HepG2 (cell line): Measurements from ENCODE around the gene KIF25. TPM values are rescaled to one million over a fixed set of nuclear protein-coding genes. Genes with fewer than 3 reads are reported as not detected.

Experiments
- ARNT2 ChIP-seq: sonication (generic); formaldehyde crosslinking; IDR thresholded peaks from 2 replicates; pipeline ENCODE4 v1.8.0; 2022; ENCODE audit warnings: mild to moderate bottlenecking, low read depth, missing genetic modification reagents, moderate library complexity
- DNMT3B ChIP-seq: conservative IDR thresholded peaks from 2 replicates; pipeline ENCODE4 v1.6.1; 2016; ENCODE audit warnings: missing biosample characterization, control low read depth
- FLYWCH1 ChIP-seq: sonication (generic); formaldehyde crosslinking; IDR thresholded peaks from 2 replicates; pipeline ENCODE4 v1.8.1; 2023; ENCODE audit warnings: mild to moderate bottlenecking, missing genetic modification reagents
- FOXP1 ChIP-seq, 2 experiments: fragments of 450-650 bp in 1 of 2; IDR thresholded peaks; 2 replicates each; pipeline ENCODE4 v1.6.1; 2017 to 2018; ENCODE audit warnings: antibody characterized with exemption in 1 of 2
- HMGXB4 ChIP-seq, 2 experiments: sonication (generic) in 1 of 2; formaldehyde crosslinking in 1 of 2; IDR thresholded peaks; 2 replicates each; pipeline versions ENCODE4 v1.4.0 to v1.6.1; 2018 to 2020; ENCODE audit warnings: missing genetic modification reagents in 2 of 2, borderline replicate concordance in 1 of 2, low read depth in 1 of 2, mild to moderate bottlenecking in 1 of 2, missing biosample characterization in 1 of 2
- MIER3 ChIP-seq: IDR thresholded peaks from 2 replicates; pipeline ENCODE4 v1.6.1; 2016; ENCODE audit warnings: missing compliant biosample characterization, borderline replicate concordance
- MLXIP ChIP-seq: sonication (generic); formaldehyde crosslinking; IDR thresholded peaks from 2 replicates; pipeline ENCODE4 v1.9.0; 2021; ENCODE audit warnings: missing genetic modification reagents, borderline replicate concordance
- NFIC ChIP-seq: IDR thresholded peaks from 2 replicates; pipeline ENCODE4 v1.6.1; 2012; ENCODE audit warnings: mild to moderate bottlenecking, low read length, inconsistent platforms
- PREB ChIP-seq: sonication (generic); formaldehyde crosslinking; IDR thresholded peaks from 2 replicates; pipeline ENCODE4 v1.4.0; 2020; ENCODE audit warnings: missing genetic modification reagents
- SP1 ChIP-seq, 2 experiments: fragments of 450-650 bp in 1 of 2; sonication (generic) in 1 of 2; formaldehyde crosslinking in 1 of 2; IDR thresholded peaks; 2 replicates each; pipeline versions ENCODE4 v1.4.0 to v1.6.1; 2016 to 2020; ENCODE audit warnings: missing genetic modification reagents in 1 of 2
- SRSF1 ChIP-seq: fragments of 200-400 bp; formaldehyde crosslinking; optimal IDR thresholded peaks from 2 replicates; pipeline ENCODE3; 2017; ENCODE audit warnings: mild to moderate bottlenecking, low read depth, low read length, moderate library complexity
- SRY ChIP-seq: sonication (generic); formaldehyde crosslinking; IDR thresholded peaks from 2 replicates; pipeline ENCODE4 v1.8.0; 2022; ENCODE audit warnings: mild to moderate bottlenecking, missing genetic modification reagents
- STAT5B ChIP-seq: sonication (generic); formaldehyde crosslinking; IDR thresholded peaks from 2 replicates; pipeline ENCODE4 v1.4.0; 2020; ENCODE audit warnings: missing genetic modification reagents
- XRCC5 ChIP-seq: fragments of 200-400 bp; formaldehyde crosslinking; optimal IDR thresholded peaks from 2 replicates; pipeline ENCODE3; 2017; ENCODE audit warnings: mild to moderate bottlenecking, low read length
- ZNF10 ChIP-seq: sonication (generic); formaldehyde crosslinking; IDR thresholded peaks from 2 replicates; pipeline ENCODE4 v1.4.0; 2020; ENCODE audit warnings: mild to moderate bottlenecking, low read depth, missing genetic modification reagents, borderline replicate concordance
- ZNF18 ChIP-seq: sonication (generic); formaldehyde crosslinking; IDR thresholded peaks from 2 replicates; pipeline ENCODE4 v1.8.0; 2022; ENCODE audit warnings: mild to moderate bottlenecking, missing genetic modification reagents; ENCODE audit not compliant: insufficient replicate concordance
- ZNF24 ChIP-seq: fragments of 450-650 bp; IDR thresholded peaks from 2 replicates; pipeline ENCODE4 v1.6.1; 2017; ENCODE audit warnings: antibody characterized with exemption, mild to moderate bottlenecking
- ZNF296 ChIP-seq: sonication (generic); formaldehyde crosslinking; conservative IDR thresholded peaks from 2 replicates; pipeline ENCODE4 v1.5.0; 2020; ENCODE audit warnings: mild to moderate bottlenecking, missing genetic modification reagents
- ZNF414 ChIP-seq: sonication (generic); formaldehyde crosslinking; IDR thresholded peaks from 2 replicates; pipeline ENCODE4 v1.5.0; 2020; ENCODE audit warnings: missing genetic modification reagents
- ZNF558 ChIP-seq: sonication (generic); formaldehyde crosslinking; IDR thresholded peaks from 2 replicates; pipeline ENCODE4 v1.9.0; 2022; ENCODE audit warnings: mild to moderate bottlenecking, missing genetic modification reagents, borderline replicate concordance
- ZNF580 ChIP-seq: IDR thresholded peaks from 2 replicates; pipeline ENCODE4 v1.6.1; 2016; ENCODE audit warnings: low read depth, borderline replicate concordance
- ZNF737 ChIP-seq: sonication (generic); formaldehyde crosslinking; IDR thresholded peaks from 2 replicates; pipeline ENCODE4 v1.5.0; 2020; ENCODE audit warnings: missing genetic modification reagents, mild to moderate bottlenecking, borderline replicate concordance
- polyA plus RNA-seq, 8 experiments: library from polyadenylated mRNA; depleted of rRNA in 3 of 8; stranded (reverse) in 7 of 8; unstranded in 1 of 8; fragments of >200 nt; fragmentation: Illumina TruSeq in 4 of 8; extraction: Trizol in 4 of 8; gene quantifications; 2 replicates each; pipeline versions ENCODE4 v1.2.1 to v1.2.3, GENCODE V29; 2011 to 2016; ENCODE audit warnings: low read depth in 4 of 8, missing spikeins in 1 of 8, mixed read lengths in 1 of 8; ENCODE audit not compliant: insufficient read depth in 1 of 8
- total RNA-seq, 5 experiments: library from RNA; depleted of rRNA; stranded (reverse); fragments of >200 nt; fragmentation: Illumina TruSeq; extraction: Trizol; gene quantifications; 2 replicates each; pipeline ENCODE4 v1.2.3, GENCODE V29; 2016; ENCODE audit warnings: low read depth in 1 of 5

KIF25 gene
- total and polyA plus RNA-seq, 2 of the 13 experiments (the other 11 are each of a cell fraction or from before 2014, with no cell fraction given) = not detected

- TF ChIP-seq PREB (CRISPR knock-in tag) = no peak
- TF ChIP-seq ZNF737 = no peak
- no peak for TF ChIP-seq MIER3
- TF ChIP-seq MLXIP (CRISPR knock-in tag) = no peak
- no peak for TF ChIP-seq FLYWCH1 (CRISPR knock-in tag)
- no peak for TF ChIP-seq ZNF558 (CRISPR knock-in tag)
- TF ChIP-seq FOXP1 (IDR thresholded peaks at IDR 0.05) = no peak
- no peak for TF ChIP-seq FOXP1 (CRISPR knock-in tag; IDR thresholded peaks at IDR 0.05)
- peak; percentile 55; the same call in 1 of the 2 replicates for TF ChIP-seq ZNF580 (CRISPR knock-in tag)
- TF ChIP-seq SRSF1 = no peak
- TF ChIP-seq ZNF18 = no peak
- no peak for TF ChIP-seq ZNF10 (CRISPR knock-in tag)
- no peak for TF ChIP-seq SP1 (IDR thresholded peaks at IDR 0.05)
- no peak for TF ChIP-seq SP1 (CRISPR knock-in tag; IDR thresholded peaks at IDR 0.05)
- TF ChIP-seq ZNF414 (CRISPR knock-in tag) = no peak
- TF ChIP-seq XRCC5 = peak; percentile 74
- TF ChIP-seq ZNF296 = no peak
- no peak for TF ChIP-seq SRY (CRISPR knock-in tag)
- peak in 1 of 2 experiments; percentile 50; a peak in 2 of 4 replicates for TF ChIP-seq HMGXB4 (CRISPR knock-in tag; IDR thresholded peaks at IDR 0.05; ENCODE audit: borderline replicate concordance in 1 of 2, low read depth in 1 of 2)
- no peak for TF ChIP-seq NFIC
- no peak for TF ChIP-seq ARNT2 (CRISPR knock-in tag)
- TF ChIP-seq ZNF24 = no peak
- TF ChIP-seq STAT5B (CRISPR knock-in tag) = no peak
- no peak for TF ChIP-seq DNMT3B (CRISPR knock-in tag)
Measured at GRCh38 chr6:168060521-168060931, 63.1 kb downstream of the KIF25 start (continued).
